ENCODE results near the gene NETO2.
A peak's percentile ranks its signal among the peaks of the same experiment; 100 is the strongest.
"Not testable (repeated sequence)": the region's sequence is repeated elsewhere in the genome, so short reads cannot be mapped to it uniquely, and the experiment has no call there.

Gene NETO2, protein sequence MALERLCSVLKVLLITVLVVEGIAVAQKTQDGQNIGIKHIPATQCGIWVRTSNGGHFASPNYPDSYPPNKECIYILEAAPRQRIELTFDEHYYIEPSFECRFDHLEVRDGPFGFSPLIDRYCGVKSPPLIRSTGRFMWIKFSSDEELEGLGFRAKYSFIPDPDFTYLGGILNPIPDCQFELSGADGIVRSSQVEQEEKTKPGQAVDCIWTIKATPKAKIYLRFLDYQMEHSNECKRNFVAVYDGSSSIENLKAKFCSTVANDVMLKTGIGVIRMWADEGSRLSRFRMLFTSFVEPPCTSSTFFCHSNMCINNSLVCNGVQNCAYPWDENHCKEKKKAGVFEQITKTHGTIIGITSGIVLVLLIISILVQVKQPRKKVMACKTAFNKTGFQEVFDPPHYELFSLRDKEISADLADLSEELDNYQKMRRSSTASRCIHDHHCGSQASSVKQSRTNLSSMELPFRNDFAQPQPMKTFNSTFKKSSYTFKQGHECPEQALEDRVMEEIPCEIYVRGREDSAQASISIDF
- total RNA-seq = 6.4 reads per million, percentile 24 among the genes with 10 or more reads in this experiment

DNA sequence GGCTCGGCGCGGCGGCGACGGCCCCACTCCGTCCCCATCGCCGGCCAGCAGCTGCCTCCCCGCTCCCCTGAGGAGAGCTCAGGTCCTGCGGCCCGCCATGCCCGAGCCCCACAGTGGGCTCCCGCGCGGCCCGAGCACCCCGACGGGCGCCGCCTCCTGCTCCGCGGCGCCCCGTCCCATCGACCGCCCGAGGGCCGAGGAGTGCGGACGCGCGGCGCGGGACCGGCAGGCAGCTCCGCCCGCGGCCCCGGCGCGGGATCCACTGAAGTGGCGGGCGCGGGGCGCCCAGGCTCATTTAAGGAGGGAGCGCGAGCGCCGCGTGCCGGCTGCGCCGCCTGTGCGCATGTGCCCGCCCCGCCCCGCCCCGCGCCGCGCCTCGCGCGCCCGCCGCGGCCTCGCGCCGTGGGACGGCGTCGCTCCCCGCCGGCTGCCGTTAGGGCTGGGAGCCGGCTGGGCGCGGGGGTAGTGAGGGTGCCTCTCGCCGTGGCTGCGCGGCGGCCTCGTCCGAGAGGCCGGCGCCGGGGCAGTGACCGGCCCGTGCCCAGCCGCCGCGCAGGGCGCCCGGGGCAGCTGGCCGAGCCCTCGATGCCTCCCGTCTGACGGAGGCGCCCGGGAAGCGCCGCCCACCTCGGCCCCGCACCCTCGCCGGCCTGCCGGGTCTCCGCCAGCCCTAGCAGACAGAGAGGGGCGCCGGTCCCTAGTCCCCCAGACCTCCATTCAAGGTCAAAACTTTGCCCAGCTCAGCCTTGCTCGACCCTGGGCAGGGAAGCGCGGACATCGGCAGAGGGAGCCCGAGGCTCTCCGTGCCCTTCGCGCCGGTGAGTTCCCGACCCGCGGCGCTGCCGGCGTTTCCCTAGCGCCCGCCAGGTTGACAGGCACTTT, at the start of gene NETO2:
Gene NETO2, minus strand, starts transcription at position 269 of the 882 bp plus-strand sequence. CDS start 333 bp downstream, outside the sequence.
- DNase-seq = peak; percentile 49

DNA sequence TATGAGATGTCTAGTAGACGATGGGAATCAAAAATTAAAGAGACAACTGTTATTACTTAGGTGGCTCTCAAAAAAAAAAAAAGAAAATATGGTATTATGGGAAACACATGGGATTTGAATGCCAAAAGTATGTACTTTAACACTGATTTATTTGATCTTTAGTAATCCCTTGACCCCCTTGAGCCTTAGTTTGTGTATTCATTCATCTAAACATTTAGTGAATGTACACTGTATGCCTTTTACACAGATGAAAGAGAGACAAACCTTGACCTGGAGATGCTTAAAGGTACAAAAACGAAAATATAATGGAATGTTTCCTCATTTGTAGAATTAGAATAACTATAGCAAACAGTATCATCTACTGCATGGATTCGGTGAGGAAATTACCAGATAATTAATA, 38.6 kb upstream of the NETO2 start:
- no peak for DNase-seq

DNA sequence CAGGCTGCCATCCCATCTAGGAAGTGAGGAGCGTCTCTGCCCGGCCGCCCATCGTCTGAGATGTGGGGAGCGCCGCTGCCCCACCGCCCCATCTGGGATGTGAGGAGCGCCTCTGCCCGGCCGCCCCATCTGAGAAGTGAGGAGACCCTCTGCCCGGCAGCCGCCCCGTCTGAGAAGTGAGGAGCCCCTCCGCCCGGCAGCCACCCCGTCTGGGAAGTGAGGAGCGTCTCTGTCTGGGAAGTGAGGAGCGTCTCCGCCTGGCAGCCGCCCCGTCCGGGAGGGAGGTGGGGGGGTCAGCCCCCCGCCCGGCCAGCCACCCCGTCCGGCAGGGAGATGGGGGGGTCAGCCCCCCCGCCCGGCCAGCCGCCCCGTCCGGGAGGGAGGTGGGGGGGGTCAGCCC, 37.3 kb upstream of the NETO2 start:
- not testable (repeated sequence) for DNase-seq

DNA sequence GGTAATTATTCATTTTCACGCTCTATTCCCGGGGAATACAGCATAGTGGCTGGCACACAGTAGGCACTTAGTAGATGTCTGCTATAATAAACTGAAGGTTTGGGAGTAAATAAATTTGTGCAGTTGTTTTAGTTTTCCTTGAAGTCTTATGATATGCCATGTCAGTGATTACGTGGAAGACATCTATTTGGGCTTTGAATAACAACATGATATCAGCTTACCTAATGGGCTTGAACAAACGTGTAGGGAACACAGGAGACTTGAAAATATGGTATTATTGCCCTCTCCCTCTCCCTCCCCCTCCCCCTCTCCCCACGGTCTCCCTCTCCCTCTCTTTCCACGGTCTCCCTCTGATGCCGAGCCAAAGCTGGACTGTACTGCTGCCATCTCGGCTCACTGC, 36.3 kb upstream of the NETO2 start:
- no peak for DNase-seq

DNA sequence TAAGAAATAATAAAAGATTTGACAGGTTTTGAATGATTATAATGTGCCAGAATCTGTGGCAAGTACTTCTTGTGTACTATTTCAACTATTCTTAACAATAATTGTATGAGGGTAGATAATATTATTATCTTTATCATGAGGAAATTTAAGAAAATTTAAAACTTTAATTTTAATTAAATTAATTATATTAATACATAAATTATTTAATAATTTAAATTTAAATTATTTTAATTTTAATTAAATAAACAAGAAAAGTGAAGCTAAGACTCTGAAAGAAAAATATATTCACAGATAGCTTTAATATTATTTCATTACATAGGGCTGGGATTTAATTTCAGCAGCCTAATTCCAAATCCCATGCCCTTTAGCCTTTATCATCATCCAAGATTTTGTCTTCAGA, 31.4 kb upstream of the NETO2 start:
- no peak for DNase-seq

DNA sequence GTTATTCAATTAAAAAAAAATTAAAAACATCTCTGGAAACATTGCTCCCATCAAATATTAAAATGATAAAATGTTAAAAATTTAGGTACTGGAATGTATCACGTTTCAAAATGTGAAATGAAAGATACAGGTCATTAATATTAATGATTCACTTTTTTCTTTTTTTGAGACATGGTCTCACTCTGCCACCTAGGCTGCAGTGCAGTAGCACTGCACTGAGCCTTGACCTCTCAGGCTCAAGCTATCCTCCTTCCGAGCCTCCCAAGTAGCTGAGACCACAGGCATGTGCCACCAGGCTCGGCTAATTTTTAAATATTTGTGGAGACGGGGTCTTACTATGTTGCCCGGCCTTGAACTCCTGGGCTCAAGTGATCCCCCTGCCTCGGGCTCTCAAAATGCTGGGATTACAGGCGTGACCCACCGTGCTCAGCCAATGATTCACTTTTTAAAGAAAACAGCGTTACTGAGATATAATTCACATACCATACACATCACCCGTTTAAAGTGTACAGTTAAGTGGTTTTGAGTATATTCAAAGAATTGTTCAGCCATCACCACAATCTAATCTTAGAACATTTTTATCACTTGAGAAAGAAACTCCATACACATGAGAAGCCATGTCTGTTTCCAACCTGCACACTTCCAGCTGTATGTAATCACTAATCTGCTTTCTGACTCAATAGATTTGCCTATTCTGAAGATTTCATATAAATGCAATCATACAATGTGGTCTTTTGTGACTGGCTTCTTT, 19.1 kb upstream of the NETO2 start:
- DNase-seq = no peak

DNA sequence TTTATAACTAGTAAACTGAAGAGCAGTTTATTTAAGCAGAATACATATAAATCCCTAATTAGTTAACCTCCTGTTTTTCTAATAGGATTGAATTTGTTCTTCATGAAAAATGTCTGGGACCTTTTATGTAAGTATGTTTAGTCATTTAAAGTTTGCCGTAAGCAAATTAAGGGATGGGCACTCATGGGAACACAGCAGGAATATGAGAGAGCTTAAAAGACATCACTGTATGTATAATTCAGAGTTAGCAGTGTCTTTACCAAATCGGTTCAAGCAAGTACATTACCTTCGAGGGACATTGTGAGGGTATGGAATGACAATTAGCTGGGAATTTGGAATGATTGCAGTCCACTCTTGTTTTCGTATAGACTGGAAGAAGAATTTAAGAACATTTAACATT, 17.7 kb upstream of the NETO2 start:
- no peak for DNase-seq

DNA sequence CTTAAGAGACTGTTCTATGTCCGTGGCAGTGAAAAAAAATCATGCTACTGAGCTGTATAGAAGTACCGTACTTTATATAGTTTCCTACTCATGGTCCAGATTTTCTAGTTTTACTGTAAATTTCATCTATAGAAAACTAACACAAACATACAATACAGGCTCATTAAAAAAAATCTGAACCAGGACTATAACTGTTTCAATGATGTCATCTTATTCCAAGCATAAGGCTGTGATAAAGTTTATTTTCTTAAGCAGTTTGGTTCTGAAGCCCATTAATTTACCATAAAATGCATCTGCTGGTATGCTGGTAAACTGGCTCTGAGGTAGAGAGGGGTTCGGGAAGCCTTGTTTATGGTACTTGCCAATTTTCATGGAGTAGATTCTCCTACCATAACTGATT, 16.7 kb upstream of the NETO2 start:
- DNase-seq = no peak

DNA sequence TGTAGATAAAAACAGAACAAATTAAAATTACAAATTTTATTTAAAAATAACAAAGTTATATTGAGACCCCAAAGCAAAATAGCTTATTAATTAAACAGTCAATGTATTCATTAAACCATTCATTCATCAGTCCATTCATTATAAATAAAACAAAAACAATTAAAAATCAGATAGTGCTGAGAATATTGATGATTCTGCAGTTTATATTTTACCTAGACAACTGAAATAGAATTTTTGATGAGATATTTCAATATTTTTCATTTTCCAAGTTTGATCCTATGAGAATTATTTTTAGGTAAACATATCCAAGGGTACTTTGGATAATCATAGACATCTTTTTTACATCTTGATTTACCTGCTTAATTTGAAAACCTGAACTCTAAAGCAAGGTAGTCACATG, 15.2 kb upstream of the NETO2 start:
- no peak for DNase-seq

DNA sequence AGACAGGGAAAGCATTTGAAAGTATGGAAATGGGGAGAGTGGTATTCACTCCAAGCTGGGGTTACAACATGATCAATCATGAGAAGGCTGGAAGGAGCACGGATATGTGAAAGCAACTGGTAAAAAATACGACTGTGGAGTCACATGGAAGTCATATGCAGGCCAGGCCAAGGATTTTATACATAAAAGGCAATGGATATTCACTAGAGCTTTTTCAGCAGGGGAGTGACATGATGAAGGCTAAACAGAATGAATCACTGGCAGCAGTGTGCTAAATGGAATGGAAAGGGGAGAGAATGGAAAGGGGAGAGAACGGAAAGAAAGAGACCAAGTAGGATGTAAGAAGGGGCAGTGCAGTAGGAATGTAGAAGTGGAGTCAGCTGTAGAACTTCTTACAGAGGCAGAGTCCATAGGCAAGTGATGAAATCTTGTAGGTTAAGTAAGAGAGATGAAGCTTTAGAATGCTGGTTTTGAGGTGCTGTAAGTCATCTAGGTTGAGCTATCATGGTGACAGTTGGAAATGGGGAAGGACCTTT, 13.0 kb upstream of the NETO2 start:
- DNase-seq = no peak

DNA sequence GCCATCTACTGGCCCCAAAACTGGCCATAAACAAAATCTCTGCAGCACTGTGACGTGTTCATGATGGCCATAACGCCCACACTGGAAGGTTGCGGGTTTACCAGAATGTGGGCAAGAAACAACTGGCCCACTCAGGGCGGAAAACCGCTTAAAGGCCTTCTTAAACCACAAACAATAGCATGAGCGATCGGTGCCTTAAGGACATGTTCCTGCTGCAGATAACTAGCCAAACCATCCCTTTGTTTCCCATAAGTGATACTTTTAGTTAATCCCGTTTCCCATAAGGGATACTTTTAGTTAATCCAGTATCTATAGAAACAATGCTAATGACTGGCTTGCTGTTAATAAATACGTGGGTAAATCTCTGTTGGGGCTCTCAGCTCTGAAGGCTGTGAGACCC, 8.8 kb upstream of the NETO2 start:
- DNase-seq = not testable (repeated sequence)

DNA sequence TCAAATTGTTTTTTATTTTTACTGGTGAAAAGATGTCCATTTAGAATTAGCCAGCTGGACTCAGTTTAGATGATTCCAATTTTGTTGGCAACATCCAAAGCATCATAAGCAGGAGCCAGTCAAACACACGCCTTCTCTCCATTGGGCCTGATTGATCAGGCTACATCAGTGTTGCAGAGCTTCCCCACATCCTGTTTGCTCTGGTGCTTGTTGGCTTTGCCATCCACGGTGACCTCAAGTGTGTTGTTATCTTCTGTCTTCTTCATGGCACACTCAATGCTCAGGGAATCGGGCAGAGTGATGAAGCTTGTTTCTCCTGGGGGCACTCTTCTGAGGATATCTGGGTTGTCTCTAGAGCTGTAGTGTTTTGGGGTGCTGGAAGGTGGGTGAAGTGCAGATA, 6.3 kb upstream of the NETO2 start:
- no peak for DNase-seq

DNA sequence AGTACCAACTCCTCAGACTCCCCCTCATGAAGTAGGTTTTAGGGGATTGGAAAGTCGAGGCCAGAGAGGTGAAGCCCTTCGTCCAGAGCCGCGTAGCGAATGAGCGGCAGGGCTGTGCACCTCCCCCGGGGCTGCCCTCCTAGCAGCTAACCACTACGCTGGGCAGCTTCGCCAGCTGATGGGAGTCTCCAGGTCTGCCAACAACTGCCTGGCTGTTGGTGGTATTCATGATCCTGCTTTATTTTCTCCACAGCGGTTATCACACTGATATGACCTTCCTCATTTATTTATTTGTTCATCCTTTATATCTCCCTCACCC, 773 bp upstream of the NETO2 start:
- DNase-seq = no peak

DNA sequence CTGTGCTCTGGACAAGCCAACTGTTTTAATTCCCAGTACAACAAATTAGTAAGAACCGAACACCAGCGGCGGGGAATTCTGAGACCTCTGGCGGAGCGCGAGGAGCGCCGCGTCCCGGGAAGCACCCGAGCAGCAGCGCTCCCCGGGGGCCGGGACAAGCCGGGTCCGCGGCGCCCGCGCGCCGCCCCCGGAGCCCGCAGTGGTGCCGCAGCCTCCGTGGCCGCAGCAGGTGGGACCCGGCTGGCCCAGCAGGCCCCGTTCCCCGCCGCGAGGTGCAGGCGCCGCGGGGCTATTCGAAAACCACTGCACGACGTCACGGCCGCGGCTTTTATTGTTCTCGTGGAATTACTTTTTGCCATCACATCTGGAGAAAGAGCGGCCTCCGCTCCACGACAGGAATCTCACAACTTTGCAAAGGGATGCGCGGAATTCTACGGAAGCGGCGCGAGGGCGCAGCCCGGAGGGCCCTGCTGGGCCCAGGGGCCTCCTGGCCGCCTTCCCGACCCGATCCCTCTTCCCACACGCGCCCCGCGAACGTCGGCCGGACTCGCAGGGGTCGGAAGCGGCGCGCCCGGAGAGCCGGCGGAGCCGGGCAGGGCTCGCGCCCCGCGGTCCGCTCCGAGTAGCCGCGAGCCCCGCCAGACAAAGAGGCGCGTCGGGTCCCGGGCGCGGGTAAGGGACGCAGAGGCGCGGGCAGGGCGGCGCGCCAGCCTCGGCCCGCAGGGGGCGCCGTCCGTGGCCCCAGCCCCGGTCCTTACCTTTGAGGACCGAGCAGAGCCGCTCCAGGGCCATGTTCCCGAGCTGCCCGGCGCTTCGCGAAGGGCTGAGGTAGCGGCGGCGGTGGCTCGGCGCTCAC, 696 bp downstream of the NETO2 start:
- DNase-seq = peak; percentile 27

DNA sequence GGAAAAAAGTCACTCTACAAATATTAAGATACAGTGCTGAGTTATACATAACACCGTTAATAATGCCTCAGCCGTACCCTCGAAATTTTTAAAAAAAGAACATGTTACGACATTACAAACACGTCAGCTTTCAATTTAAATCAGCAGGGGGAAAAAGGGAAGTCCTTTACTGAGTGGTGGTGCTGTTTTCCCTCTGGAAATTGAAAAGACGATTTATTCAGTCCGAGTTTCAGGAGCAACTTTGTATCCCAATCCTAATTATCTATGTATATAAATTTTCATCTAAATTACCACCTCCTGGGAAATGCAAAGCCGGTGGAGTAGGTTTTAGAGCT, 1.3 kb downstream of the NETO2 start:
- no peak for DNase-seq

DNA sequence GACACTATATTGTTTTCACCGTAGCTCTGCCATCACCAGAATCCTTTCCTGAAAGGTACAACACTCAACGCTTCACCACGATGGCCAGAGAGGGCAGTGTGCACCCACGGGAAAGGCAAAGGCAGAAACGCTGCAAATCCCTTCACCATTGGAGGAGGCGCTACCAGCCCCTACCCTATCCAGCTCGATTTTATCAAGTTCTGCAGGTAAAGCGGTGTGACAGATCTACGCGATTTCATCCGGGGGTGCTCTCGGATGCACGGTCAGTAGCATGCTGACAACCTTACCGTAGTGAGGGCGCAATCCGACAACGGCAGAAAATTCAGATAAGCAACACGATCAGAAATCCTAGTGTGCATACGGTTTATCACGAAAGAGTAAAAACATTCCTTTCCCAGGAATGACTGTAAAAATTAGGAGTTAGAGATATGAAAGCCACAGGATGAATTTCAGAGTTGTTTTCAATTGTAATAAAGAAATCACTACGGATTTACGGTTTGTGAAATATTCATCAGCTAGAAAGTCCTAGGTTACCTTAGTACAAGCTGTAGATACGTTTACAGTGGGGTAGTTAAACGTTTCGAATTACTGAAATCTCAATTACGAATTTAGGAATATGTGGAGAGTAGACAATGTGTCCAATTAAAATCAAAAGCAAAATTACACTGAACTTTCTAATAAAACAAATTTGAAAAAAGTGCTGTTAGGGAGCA, 1.8 kb downstream of the NETO2 start:
- DNase-seq = peak; percentile 77

DNA sequence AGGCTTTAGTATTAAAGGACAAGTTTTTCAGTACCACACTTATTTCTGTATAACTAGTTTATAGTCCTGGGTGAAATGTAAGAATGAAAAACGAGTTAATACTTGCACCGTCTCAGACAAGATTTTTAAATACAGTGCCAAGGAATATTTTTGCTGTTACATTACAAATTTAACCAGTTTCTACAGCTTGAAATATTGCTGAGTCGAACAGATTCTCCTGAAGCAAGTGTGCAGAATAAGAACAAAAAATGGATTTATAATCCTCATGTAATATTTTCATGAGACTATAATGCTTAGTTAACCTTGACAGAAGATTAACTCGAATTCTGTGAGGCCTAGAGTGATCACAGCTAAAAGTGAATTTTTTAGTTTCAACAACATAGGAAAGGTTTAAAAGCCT, 3.1 kb downstream of the NETO2 start:
- no peak for DNase-seq

DNA sequence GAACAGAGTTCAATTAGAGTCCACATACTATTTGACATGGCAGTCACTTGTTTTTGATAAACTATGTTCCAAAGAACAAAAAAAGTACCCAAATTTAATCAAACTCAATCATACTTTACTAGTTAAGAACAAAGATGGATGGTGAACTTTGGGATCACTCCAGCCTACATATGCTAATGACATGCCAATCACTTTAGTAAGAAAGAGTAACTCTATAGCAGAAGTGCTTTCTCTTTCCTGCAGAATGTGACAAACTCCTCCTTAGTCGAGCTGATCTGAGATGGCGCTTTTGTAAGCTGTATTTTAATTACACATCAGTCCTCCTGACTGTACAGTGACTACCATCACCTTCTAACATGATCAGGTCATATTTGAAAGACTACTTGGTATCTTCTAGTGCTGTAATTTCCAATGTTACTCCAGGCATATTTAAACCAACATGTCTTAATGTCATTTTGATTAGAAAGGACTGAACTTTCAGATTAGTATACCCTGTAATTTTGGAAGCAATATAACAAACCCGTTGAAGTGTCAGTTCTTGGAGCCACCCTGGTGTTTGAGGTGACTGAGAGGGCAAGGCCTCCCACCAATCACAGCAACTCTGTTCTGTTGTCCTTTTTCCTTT, 4.1 kb downstream of the NETO2 start:
- DNase-seq = no peak

DNA sequence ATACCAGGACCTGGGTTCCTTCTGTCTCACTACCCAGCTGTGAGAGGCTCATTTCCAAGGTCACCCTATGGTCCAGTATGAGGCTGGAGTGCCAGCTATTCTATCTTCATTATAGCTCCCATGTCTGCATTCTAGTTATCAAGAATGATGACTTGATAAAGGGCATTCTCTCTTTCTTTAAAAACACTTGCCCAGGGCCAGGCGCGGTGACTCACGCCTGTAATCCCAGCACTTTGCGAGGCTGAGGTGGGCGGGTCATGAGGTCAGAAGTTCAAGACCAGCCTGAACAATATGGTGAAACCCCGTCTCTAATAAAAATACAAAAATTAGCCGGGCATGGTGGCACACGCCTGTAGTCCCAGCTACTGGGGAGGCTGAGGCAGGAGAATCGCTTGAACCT, 5.8 kb downstream of the NETO2 start:
- not testable (repeated sequence) for DNase-seq

DNA sequence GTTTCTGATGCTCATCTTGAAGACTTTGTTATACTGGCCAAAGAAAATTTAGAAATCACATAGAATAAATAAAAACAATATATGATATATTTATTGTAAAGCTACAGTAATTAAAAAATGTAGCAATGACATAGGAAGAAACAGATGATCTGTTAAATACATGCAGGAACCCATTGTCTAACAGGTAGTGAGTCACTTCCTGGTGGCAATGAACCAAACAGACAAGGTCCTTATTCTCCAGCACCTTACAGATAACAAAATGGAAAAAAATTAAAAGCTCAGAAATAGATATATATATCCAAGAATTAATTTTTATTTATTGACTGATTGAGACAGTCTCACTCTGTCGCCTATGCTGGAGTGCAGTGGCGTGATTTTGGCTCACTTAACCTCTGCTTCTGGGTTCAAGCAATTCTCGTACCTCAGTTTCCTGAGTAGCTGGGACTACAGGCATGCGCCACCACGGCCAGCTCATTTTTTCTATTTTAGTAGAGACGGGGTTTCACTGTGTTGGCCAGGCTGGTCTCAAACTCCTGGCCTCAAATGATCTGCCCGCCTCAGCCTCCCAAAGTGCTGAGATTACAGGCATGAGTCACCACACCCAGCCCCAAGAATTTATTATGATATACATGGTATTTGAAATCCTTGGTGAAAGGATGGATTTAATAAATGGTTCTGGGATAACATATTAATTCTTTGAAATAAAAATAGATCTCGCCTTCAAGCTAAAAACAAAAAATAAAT, 7.5 kb downstream of the NETO2 start:
- DNase-seq = no peak

Measured in effector CD4-positive, alpha-beta T cell (primary cell).